Endothelial cell of umbilical vein (primary cell): ENCODE results near the gene EVX2. TPM values are rescaled to one million over a fixed set of nuclear protein-coding genes. Genes with fewer than 3 reads are reported as not detected.

ENCODE experiments used
- BruUV-seq: library from RNA; stranded (reverse); fragments of 400-500 nt; replicated peaks from 2 replicates; lab custom pipeline; 2021; lab: Mats Ljungman, UMichigan
- CTCF ChIA-PET: fragments of 300-600, 350-600 bp; sonication (Branson Sonifier 250); formaldehyde crosslinking; loops from one replicate; lab custom pipeline; 2021; ENCODE audit warnings: antibody characterized with exemption, inconsistent platforms; lab: Charles Lee
- POLR2A ChIA-PET: fragments of 300-600, 350-600 bp; sonication (Branson Sonifier 250); formaldehyde crosslinking; loops from one replicate; lab custom pipeline; 2021; ENCODE audit warnings: antibody characterized with exemption, inconsistent platforms; lab: Charles Lee
- DNase-seq: peaks from one replicate; pipeline ENCODE4 v3.0.0-alpha.2; 2011; ENCODE audit warnings: low read depth, low spot score
- FAIRE-seq: peaks from 2 replicates; lab custom pipeline; 2011; peaks lifted over from hg19 to GRCh38; lab: Jason Lieb, UNC
- H2AFZ ChIP-seq: 2 replicates; pipeline ENCODE4 v1.6.0; 2012; ENCODE audit warnings: low read depth, low read length, control low read depth, inconsistent platforms
- H3K27ac ChIP-seq: 2 replicates; pipeline ENCODE4 v1.5.1; 2011; ENCODE audit warnings: low read depth, mild to moderate bottlenecking, control low read depth, low read length, moderate library complexity; ENCODE audit not compliant: insufficient read depth
- H3K27me3 ChIP-seq, 2 experiments: 2 replicates each; pipeline versions ENCODE4 v1.6.0 to v1.6.1; 2011; ENCODE audit warnings: low read length in 2 of 2, mixed read lengths in 1 of 2; ENCODE audit not compliant: control insufficient read depth in 2 of 2, insufficient read depth in 2 of 2
- H3K36me3 ChIP-seq, 2 experiments: 2 replicates in 1 of 2; 3 replicates in 1 of 2; pipeline ENCODE4 v1.5.1; 2011; ENCODE audit warnings: low read length in 2 of 2, mild to moderate bottlenecking in 1 of 2, moderate library complexity in 1 of 2; ENCODE audit not compliant: control insufficient read depth in 2 of 2, insufficient read depth in 2 of 2; ENCODE audit errors: extremely low read depth in 1 of 2
- H3K4me1 ChIP-seq: 3 replicates; pipeline ENCODE4 v1.5.1; 2011; ENCODE audit warnings: mild to moderate bottlenecking, low read length; ENCODE audit not compliant: control insufficient read depth, insufficient read depth; ENCODE audit errors: extremely low read depth
- H3K4me2 ChIP-seq: 2 replicates; pipeline ENCODE4 v1.6.1; 2011; ENCODE audit warnings: low read length, control low read depth, mixed read lengths; ENCODE audit not compliant: insufficient read depth
- H3K4me3 ChIP-seq, 3 experiments: fragments of 200-600 bp in 1 of 3; sonication (generic), shearing (Covaris generic) in 1 of 3; replicated peaks in 1 of 3; 2 replicates each; pipeline ENCODE4 v1.5.1; 2011 to 2016; ENCODE audit warnings: control low read depth in 3 of 3, low read length in 3 of 3, mild to moderate bottlenecking in 2 of 3, inconsistent platforms in 1 of 3, low read depth in 1 of 3, moderate library complexity in 1 of 3; ENCODE audit not compliant: insufficient read depth in 1 of 3
- H3K79me2 ChIP-seq: 2 replicates; pipeline ENCODE4 v1.6.0; 2012; ENCODE audit warnings: low read length, inconsistent platforms; ENCODE audit not compliant: control insufficient read depth, insufficient read depth
- H3K9ac ChIP-seq: replicated peaks from 2 replicates; pipeline ENCODE3; 2011; ENCODE audit warnings: low read length, control low read depth; ENCODE audit not compliant: insufficient read depth; ENCODE audit errors: extremely low read depth
- H3K9me1 ChIP-seq: replicated peaks from 3 replicates; pipeline ENCODE4 v1.6.0; 2011; ENCODE audit warnings: mild to moderate bottlenecking, low read length; ENCODE audit not compliant: control insufficient read depth, insufficient read depth; ENCODE audit errors: extremely low read depth
- H3K9me3 ChIP-seq: replicated peaks from 2 replicates; pipeline ENCODE4 v1.5.1; 2012; ENCODE audit warnings: low read length, inconsistent platforms; ENCODE audit not compliant: control insufficient read depth, insufficient read depth
- H4K20me1 ChIP-seq: replicated peaks from 2 replicates; pipeline ENCODE3; 2011; ENCODE audit warnings: mild to moderate bottlenecking, low read length; ENCODE audit not compliant: control insufficient read depth, insufficient read depth; ENCODE audit errors: extremely low read depth
- CTCF ChIP-seq, 2 donors: IDR thresholded peaks; 1 replicate in 1 of 2; 2 replicates in 1 of 2; pipeline ENCODE4 v1.5.1; 2011; ENCODE audit warnings: low read length in 2 of 2, mild to moderate bottlenecking in 2 of 2, moderate library complexity in 2 of 2, control low read depth in 1 of 2, inconsistent platforms in 1 of 2, low read depth in 1 of 2; ENCODE audit not compliant: insufficient read depth in 1 of 2; ENCODE audit errors: extremely low read depth in 1 of 2
- EZH2 ChIP-seq: IDR thresholded peaks from 2 replicates; pipeline ENCODE4 v1.6.1; 2012; ENCODE audit warnings: borderline replicate concordance, low read depth, mild to moderate bottlenecking, moderate library complexity, low read length, inconsistent platforms; ENCODE audit not compliant: severe bottlenecking
- JUN ChIP-seq: IDR thresholded peaks from 2 replicates; pipeline ENCODE4 v1.6.1; 2011; ENCODE audit warnings: borderline replicate concordance, low read depth; ENCODE audit not compliant: insufficient read length, insufficient read depth
- POLR2AphosphoS5 ChIP-seq: IDR thresholded peaks from 2 replicates; pipeline ENCODE4 v1.6.1; 2012; ENCODE audit warnings: low read depth, mild to moderate bottlenecking, control low read depth, low read length, moderate library complexity; ENCODE audit not compliant: insufficient read depth
- dilution Hi-C: fragments of 300-500 bp; cut with MboI; formaldehyde crosslinking; loops from one replicate; pipeline ENCODE4 v1.15.0; 2019; ENCODE audit warnings: low sequenced_read_pairs; ENCODE audit not compliant: extremely low pct_ligation_motif_present
- intact Hi-C: fragments of 100-400 bp; cut with micrococcal nuclease; formaldehyde crosslinking; loops from one replicate; pipeline ENCODE4 v1.10.0; 2022
- polyA plus RNA-seq, 4 experiments: library from polyadenylated mRNA; depleted of rRNA in 3 of 4; stranded (reverse) in 3 of 4; unstranded in 1 of 4; fragments of >200 nt; gene quantifications; 2 replicates each; pipeline versions ENCODE4 v1.2.1 to v1.2.3, GENCODE V29; 2011 to 2012; ENCODE audit warnings: missing spikeins in 1 of 4
- total RNA-seq: library from RNA; stranded (reverse); gene quantifications from 2 replicates; pipeline ENCODE4 v1.2.3, GENCODE V29; 2021

EVX2 gene
- total and polyA plus RNA-seq, 2 donors (not counting 3 experiments of a cell fraction or from before 2014, with no cell fraction given), result not detected

- H3K36me3 ChIP-seq, result no peaks in the 10 kb centered on the region
- CTCF ChIA-PET, result interaction anchor here (1.9 kb wide), 1 partner anchor 9 kb away, joined by 7 read pairs; no protein-coding TSS in a partner anchor
- intact Hi-C loops (no loop called here), dilution Hi-C loops (no loop called here)
- no peak for TF ChIP-seq POLR2AphosphoS5
- no peak for TF ChIP-seq JUN
- TF ChIP-seq EZH2, result peak; percentile 98
- no peak for TF ChIP-seq CTCF (IDR thresholded peaks at IDR 0.05; ENCODE audit: extremely low read depth in 1 of 2, insufficient read depth in 1 of 2, low read depth in 1 of 2, low read length in 2 of 2)
- POLR2A ChIA-PET, result no interaction called here
- FAIRE-seq (no peak), DNase-seq (peak; percentile 17)
- H3K9me1 ChIP-seq, result no peaks in the 10 kb centered on the region
- no peaks in the 10 kb centered on the region for H3K79me2 ChIP-seq
- peak within 1 kb of the TSS; percentile 39 for H3K4me2 ChIP-seq
- H3K4me1 ChIP-seq, result no peaks in the 10 kb centered on the region
- H4K20me1 ChIP-seq, result no peaks in the 10 kb centered on the region
- no peak within 1 kb of the TSS for H3K9ac ChIP-seq
- H3K27ac ChIP-seq, result no peak within 1 kb of the TSS
- no peak within 1 kb of the TSS for H3K4me3 ChIP-seq
- peaks cover 83 to 96% of the 10 kb centered on the region in 2 experiments for H3K27me3 ChIP-seq
- H2AFZ ChIP-seq, result no peak within 1 kb of the TSS
- BruUV-seq, result no TSS peak
- no peaks in the 10 kb centered on the region for H3K9me3 ChIP-seq
These were observed 23.1 kb upstream of the EVX2 start, which contains the start of gene HOXD11 for GRCh38 chr2:176106581-176107539. Gene HOXD11 (plus strand): TSS chr2:176107280. CDS start chr2:176107356, 76 bp downstream.
